Vagina (tissue), 2 donors: Measurements from ENCODE around the gene RABGEF1. TPM values are rescaled to one million over a fixed set of nuclear protein-coding genes. Genes with fewer than 3 reads are reported as not detected.
"Not testable (repeated sequence)": the region's sequence is repeated elsewhere in the genome, so short reads cannot be mapped to it uniquely, and the experiment has no call there.

ENCODE experiments used
- DNase-seq, 2 donors: peaks; one replicate each; pipeline ENCODE4 v3.0.0-alpha.2; 2017; ENCODE audit errors: extremely low spot score in 2 of 2
- H3K27ac ChIP-seq: fragments of 200-600 bp; sonication (generic); one replicate; pipeline ENCODE4 v1.5.1; 2019
- H3K27me3 ChIP-seq: fragments of 200-600 bp; sonication (generic); one replicate; pipeline ENCODE4 v1.5.1; 2019
- H3K36me3 ChIP-seq, 2 donors: fragments of 200-600 bp; sonication (generic); one replicate each; pipeline ENCODE4 v1.5.1; 2017 to 2019
- H3K4me1 ChIP-seq: fragments of 200-600 bp; sonication (generic); one replicate; pipeline ENCODE4 v1.5.1; 2019
- H3K4me3 ChIP-seq, 2 donors: fragments of 200-600 bp; sonication (generic); 1 replicate in 1 of 2; 2 replicates in 1 of 2; pipeline ENCODE4 v1.5.1; 2016 to 2019
- H3K9me3 ChIP-seq: fragments of 200-600 bp; sonication (generic); one replicate; pipeline ENCODE4 v1.5.1; 2019
- CTCF ChIP-seq, 3 experiments: fragments of 450-650 bp in 2 of 3; fragments of 200-600 bp in 1 of 3; sonication (generic) in 1 of 3; IDR thresholded peaks; one replicate each; pipeline ENCODE4 v1.5.1; 2017 to 2019; ENCODE audit warnings: antibody characterized with exemption in 3 of 3, mild to moderate bottlenecking in 2 of 3, moderate library complexity in 2 of 3
- POLR2A ChIP-seq, 2 donors: fragments of 450-650 bp; IDR thresholded peaks; one replicate each; pipeline ENCODE4 v1.6.1; 2017; ENCODE audit warnings: antibody characterized with exemption in 2 of 2, mild to moderate bottlenecking in 2 of 2, moderate library complexity in 2 of 2
- POLR2AphosphoS5 ChIP-seq, 2 donors: sonication (generic); formaldehyde crosslinking; IDR thresholded peaks; one replicate each; pipeline ENCODE4 v1.9.0; 2017; ENCODE audit warnings: antibody characterized with exemption in 2 of 2, mild to moderate bottlenecking in 2 of 2, low read depth in 1 of 2; ENCODE audit not compliant: insufficient read depth in 1 of 2
- intact Hi-C: fragments of 100-400 bp; cut with DNase I; formaldehyde crosslinking; loops from one replicate; pipeline ENCODE4 v1.15.1; 2023
- total RNA-seq: library from RNA; depleted of rRNA; stranded (reverse); fragments of >200 nt; gene quantifications from one replicate; pipeline ENCODE4 v1.2.3, GENCODE V29; 2016

Gene RABGEF1
- total RNA-seq, 1 donor from 2014 or later, result 27.7 TPM

DNA sequence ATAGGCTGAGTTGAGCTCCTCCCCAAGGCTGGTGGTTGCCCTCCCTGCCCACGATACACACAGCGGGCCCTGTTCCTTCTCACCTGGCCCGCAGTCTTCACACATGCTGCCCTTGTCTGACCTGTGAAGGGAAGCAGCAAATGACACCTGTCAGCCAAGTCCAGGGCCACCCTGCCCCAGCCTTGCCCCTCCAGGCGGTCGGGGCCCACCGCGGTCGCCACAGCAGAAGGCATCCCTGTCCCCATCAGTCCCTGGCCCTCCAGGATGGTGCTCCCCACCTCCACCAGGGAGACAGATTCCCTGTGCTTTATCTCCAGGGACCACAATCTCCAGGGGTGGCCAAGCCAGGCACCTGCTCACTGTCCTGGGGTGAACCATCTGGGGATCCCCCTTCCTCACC lies 99.3 kb downstream of the RABGEF1 start:
- TF ChIP-seq POLR2A (IDR thresholded peaks at IDR 0.05), result no peak
- intact Hi-C loops, result no loop called here
- Histone ChIP-seq H3K27me3 (no peaks in the 10 kb centered on the region), H3K4me3 (no peak overlapping the region), H3K9me3 (no peaks in the 10 kb centered on the region), H3K4me1 (no peaks in the 10 kb centered on the region), H3K27ac (no peak overlapping the region), H3K36me3 (no peaks in the 10 kb centered on the region)
- no peak for DNase-seq

GRCh38 chr7:66840316-66840715 lies 99.8 kb downstream of the RABGEF1 start:
- no peaks in the 10 kb centered on the region for H3K36me3 ChIP-seq
- TF ChIP-seq POLR2A (IDR thresholded peaks at IDR 0.05) (no peak), POLR2AphosphoS5 (IDR thresholded peaks at IDR 0.05; ENCODE audit: insufficient read depth in 1 of 2, low read depth in 1 of 2) (no peak), CTCF (IDR thresholded peaks at IDR 0.05) (no peak)
- intact Hi-C loops, result no loop called here
- H3K4me1 ChIP-seq, result peaks cover 2% of the 10 kb centered on the region
- no peak overlapping the region for H3K4me3 ChIP-seq
- no peak overlapping the region for H3K27ac ChIP-seq
- DNase-seq, result no peak
- H3K9me3 ChIP-seq, result no peaks in the 10 kb centered on the region
- no peaks in the 10 kb centered on the region for H3K27me3 ChIP-seq

DNA sequence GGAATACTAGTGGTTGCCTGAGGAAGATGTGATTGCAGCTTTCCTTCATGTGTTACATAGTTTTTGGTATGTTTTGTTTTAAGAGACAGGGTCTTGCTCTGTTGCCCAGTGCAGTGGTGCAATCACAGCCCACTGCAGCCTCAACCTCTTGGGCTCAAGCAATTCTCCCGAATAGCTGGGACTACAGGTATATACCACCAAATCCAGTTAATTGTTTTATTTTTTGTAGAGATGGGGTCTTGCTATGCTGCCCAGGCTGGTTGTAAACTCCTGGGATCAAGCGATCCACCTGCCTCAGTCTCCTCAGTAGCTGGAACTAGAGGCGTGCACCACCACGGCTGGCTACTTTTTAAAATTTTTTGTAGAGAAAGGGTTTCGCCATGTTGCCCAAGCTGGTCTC lies 101.4 kb downstream of the RABGEF1 start:
- intact Hi-C loops, result no loop called here
- DNase-seq, result no peak
- no peaks in the 10 kb centered on the region for H3K27me3 ChIP-seq
- no peaks in the 10 kb centered on the region for H3K9me3 ChIP-seq
- H3K4me1 ChIP-seq, result peaks cover 9% of the 10 kb centered on the region
- H3K4me3 ChIP-seq, result no peak overlapping the region
- H3K27ac ChIP-seq, result no peak overlapping the region
- no peaks in the 10 kb centered on the region for H3K36me3 ChIP-seq
- no peak for TF ChIP-seq POLR2AphosphoS5 (IDR thresholded peaks at IDR 0.05; ENCODE audit: insufficient read depth in 1 of 2, low read depth in 1 of 2)
- no peak for TF ChIP-seq CTCF (IDR thresholded peaks at IDR 0.05)
- no peak for TF ChIP-seq POLR2A (IDR thresholded peaks at IDR 0.05)

DNA sequence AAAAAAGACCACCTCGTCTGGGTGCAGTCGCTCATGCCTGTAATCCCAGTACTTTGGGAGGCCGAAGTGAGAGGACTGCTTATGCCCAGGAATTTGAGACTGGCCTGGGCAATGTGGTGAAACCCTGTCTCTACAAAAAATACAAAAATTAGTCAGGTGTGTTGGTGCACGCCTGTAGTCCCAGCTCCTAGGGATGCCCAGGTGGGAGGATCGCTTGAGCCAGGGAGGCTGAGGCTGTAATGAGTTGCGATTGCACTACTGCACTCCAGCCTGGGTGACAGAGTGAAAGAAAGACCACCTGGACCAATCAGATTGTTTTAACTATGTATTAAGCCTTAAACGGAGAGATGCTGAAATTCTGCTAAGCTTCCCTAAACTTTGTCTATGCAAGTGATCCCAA lies 103.0 kb downstream of the RABGEF1 start:
- H3K4me1 ChIP-seq, H3K27me3 ChIP-seq, intact Hi-C loops, DNase-seq, H3K27ac ChIP-seq, H3K36me3 ChIP-seq, H3K9me3 ChIP-seq: not testable (repeated sequence)
- H3K4me3 ChIP-seq, result peak overlapping the region in 1 of 2 donors; percentile 62

DNA sequence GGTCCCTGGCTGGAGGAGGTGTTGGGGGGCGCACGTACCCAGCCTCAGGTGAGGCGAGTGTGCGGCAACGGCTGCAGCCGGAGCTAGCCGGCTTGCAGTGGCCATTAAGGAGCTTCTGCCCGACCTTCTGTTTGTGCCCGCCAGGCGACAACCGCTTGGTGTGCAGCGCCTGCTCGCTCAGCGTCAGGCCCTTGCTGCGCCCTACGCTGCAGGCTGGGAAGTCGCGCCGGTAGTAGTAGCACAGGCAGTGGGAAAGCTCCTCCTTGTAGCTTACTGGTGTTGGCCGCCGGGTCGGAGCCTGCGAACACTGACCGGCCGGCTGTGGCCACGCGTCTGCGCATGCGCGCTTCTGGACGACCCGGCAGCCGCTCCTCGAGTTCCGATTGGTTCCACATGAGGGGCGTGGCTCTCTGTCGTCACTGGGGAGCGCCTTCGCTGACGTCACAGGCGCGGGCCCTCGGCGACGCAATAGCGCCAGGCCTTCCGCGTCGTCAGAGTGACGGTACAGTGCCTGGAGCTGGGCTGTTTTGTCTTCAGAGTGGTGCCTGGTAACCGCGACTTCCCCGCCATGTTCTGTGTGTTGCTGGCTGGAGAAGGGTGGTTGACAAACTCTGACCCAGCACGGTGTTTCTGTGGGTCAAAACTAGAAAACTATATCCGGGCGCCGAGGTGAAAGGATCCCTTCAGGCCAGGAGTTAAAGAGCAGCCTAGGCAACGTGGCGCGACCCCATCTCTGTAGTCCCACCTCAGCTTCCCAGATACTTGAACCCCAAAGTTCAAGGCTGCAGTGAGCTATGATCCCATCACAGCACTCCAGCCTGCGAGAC lies 104.2 kb downstream of the RABGEF1 start:
- Histone ChIP-seq H3K27ac (peak overlapping the region; percentile 85), H3K4me1 (peaks cover 9% of the 10 kb centered on the region), H3K27me3 (no peaks in the 10 kb centered on the region), H3K36me3 (no peaks in the 10 kb centered on the region), H3K4me3 (peak overlapping the region; percentile 62 to 85), H3K9me3 (no peaks in the 10 kb centered on the region)
- intact Hi-C loops, result no loop called here
- TF ChIP-seq POLR2A (IDR thresholded peaks at IDR 0.05) (peak; percentile 64 to 86), POLR2AphosphoS5 (IDR thresholded peaks at IDR 0.05; ENCODE audit: insufficient read depth in 1 of 2, low read depth in 1 of 2) (peak; percentile 97 to 99), CTCF (IDR thresholded peaks at IDR 0.05) (peak in 1 of 3 experiments; percentile 49)
- DNase-seq, result peak; percentile 97 to 99

GRCh38 chr7:66845379-66846095 lies 105.0 kb downstream of the RABGEF1 start:
- Histone ChIP-seq H3K9me3 (no peaks in the 10 kb centered on the region), H3K36me3 (no peaks in the 10 kb centered on the region), H3K27me3 (no peaks in the 10 kb centered on the region), H3K4me1 (peaks cover 9% of the 10 kb centered on the region), H3K27ac (peak overlapping the region; percentile 85), H3K4me3 (peak overlapping the region; percentile 62 to 85)
- DNase-seq, result no peak
- intact Hi-C loops, result no loop called here
- TF ChIP-seq POLR2A (IDR thresholded peaks at IDR 0.05) (no peak), CTCF (IDR thresholded peaks at IDR 0.05) (no peak), POLR2AphosphoS5 (IDR thresholded peaks at IDR 0.05; ENCODE audit: insufficient read depth in 1 of 2, low read depth in 1 of 2) (no peak)

DNA sequence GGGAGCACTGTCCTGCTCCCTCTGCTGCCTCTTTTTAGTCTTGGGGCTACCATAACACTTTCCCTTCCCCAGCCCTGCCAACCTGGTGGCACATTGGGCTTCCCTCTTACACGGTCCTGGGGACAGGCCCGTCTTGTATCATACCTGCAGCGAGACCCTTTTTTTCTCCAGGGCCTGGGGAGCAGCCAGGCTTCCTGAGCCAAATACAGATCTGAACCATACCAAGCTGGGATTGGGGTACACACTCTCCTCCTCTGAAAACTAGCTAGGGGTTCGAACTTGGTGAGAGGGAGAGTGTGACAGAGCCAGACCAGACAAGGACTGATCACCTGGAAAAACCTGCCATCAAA lies 105.5 kb downstream of the RABGEF1 start:
- H3K4me1 ChIP-seq, DNase-seq, intact Hi-C loops, H3K4me3 ChIP-seq, H3K27ac ChIP-seq, H3K36me3 ChIP-seq, H3K27me3 ChIP-seq, H3K9me3 ChIP-seq: not testable (repeated sequence)

- H3K27ac ChIP-seq, H3K9me3 ChIP-seq, H3K4me1 ChIP-seq, DNase-seq, H3K27me3 ChIP-seq, H3K36me3 ChIP-seq, intact Hi-C loops, H3K4me3 ChIP-seq: not testable (repeated sequence)
Measured at GRCh38 chr7:66847523-66847855, 107.0 kb downstream of the RABGEF1 start.
